Tibial nerve (tissue), 4 donors: ENCODE measurements around the gene CNTF. TPM values are rescaled to one million over a fixed set of nuclear protein-coding genes. Genes with fewer than 3 reads are reported as not detected.
"Not testable (repeated sequence)": the region's sequence is repeated elsewhere in the genome, so short reads cannot be mapped to it uniquely, and the experiment has no call there.

ENCODE experiments used
- DNase-seq, 2 donors: peaks; one replicate each; pipeline ENCODE4 v3.0.0-alpha.2; 2019; ENCODE audit warnings: low spot score in 2 of 2
- H3K27ac ChIP-seq, 4 donors: fragments of 200-600 bp; sonication (generic) in 3 of 4; one replicate each; pipeline ENCODE4 v1.5.1; 2017 to 2019; ENCODE audit warnings: mild to moderate bottlenecking in 1 of 4
- H3K27me3 ChIP-seq, 2 donors: fragments of 200-600 bp; sonication (generic) in 1 of 2; one replicate each; pipeline versions ENCODE4 v1.5.1 to v1.6.0; 2017 to 2019
- H3K36me3 ChIP-seq, 3 donors: fragments of 200-600 bp; sonication (generic); one replicate each; pipeline ENCODE4 v1.5.1; 2018 to 2019
- H3K4me1 ChIP-seq, 4 donors: fragments of 200-600 bp; sonication (generic) in 3 of 4; one replicate each; pipeline ENCODE4 v1.5.1; 2017 to 2019
- H3K4me3 ChIP-seq, 4 donors: fragments of 200-600 bp; sonication (generic) in 3 of 4; one replicate each; pipeline ENCODE4 v1.5.1; 2017 to 2019; ENCODE audit warnings: mild to moderate bottlenecking in 1 of 4, moderate library complexity in 1 of 4
- H3K9me3 ChIP-seq, 4 donors: fragments of 200-600 bp; sonication (generic) in 3 of 4; one replicate each; pipeline ENCODE4 v1.5.1; 2017 to 2019
- EP300 ChIP-seq, 2 donors: sonication (generic); formaldehyde crosslinking; IDR thresholded peaks; one replicate each; pipeline ENCODE4 v1.6.1; 2017; ENCODE audit warnings: antibody characterized with exemption in 2 of 2, mild to moderate bottlenecking in 1 of 2
- POLR2A ChIP-seq, 2 donors: fragments of 450-650 bp; IDR thresholded peaks; one replicate each; pipeline ENCODE4 v1.6.1; 2017; ENCODE audit warnings: antibody characterized with exemption in 2 of 2, mild to moderate bottlenecking in 2 of 2, moderate library complexity in 2 of 2
- WGBS, 2 donors: methylation state at CpG; one replicate each; pipeline ENCODE4 v1.1.5; 2018; 5-methylcytosine and 5-hydroxymethylcytosine counted together
- total RNA-seq, 4 donors: library from RNA; depleted of rRNA; stranded (reverse); fragments of >200 nt; gene quantifications; one replicate each; pipeline ENCODE4 v1.1.0, GENCODE V29; 2016
- TF ChIP-seq, protein P1 (sequence below), 5 experiments: fragments of 200-600 bp in 3 of 5; fragments of 450-650 bp in 2 of 5; sonication (generic) in 3 of 5; IDR thresholded peaks; one replicate each; pipeline ENCODE4 v1.5.1; 2016 to 2019; ENCODE audit warnings: antibody characterized with exemption in 5 of 5, mild to moderate bottlenecking in 3 of 5, moderate library complexity in 2 of 5

The CNTF gene, protein sequence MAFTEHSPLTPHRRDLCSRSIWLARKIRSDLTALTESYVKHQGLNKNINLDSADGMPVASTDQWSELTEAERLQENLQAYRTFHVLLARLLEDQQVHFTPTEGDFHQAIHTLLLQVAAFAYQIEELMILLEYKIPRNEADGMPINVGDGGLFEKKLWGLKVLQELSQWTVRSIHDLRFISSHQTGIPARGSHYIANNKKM
- 100 to 1,000 TPM in 3 of 4 donors, 10 to 100 TPM in 1; 53.7 to 342 (median 305) TPM for total RNA-seq

DNA sequence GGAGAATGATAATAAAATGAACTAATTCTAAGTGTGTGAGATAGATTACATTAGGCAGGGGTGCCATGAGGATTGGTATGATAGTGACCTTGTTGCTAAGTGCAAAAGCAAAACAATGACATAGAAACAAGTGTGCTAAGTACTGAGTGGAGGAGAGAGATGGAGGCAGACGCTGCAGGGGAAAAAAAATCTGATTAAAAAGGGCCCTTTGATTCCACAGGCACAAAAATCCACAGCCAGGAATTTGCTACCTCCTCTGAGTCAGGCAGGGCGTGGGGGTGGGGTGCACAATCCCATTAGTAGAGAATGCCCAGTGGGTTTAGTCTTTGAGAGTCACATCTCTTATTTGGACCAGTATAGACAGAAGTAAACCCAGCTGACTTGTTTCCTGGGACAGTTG is at the start of gene CNTF:
Gene CNTF (plus strand): TSS at position 322 of the 400 bp plus-strand sequence. CDS start 88 bp downstream, outside the sequence.
- peak within 1 kb of the TSS in 2 of 4 donors; percentile 46 to 50 for H3K27ac ChIP-seq

DNA sequence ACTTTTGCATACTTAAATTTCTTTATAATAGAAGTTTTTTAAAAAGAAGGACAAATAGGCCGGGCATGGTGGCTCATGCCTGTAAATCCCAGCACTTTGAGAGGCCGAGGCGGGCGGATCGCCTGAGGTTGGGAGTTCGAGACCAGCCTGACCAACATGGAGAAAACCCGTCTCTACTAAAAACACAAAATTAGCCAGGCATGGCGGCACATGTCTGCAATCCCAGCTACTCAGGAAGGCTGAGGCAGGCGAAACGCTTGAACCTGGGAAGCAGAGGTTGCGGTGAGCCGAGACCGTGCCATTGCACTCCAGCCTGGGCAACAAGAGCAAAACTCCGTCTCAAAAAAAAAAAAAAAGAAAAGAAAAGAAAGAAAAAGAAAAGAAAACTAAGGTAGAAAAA is 49.6 kb upstream of the CNTF start:
- WGBS, 2 donors = 90 to 91% methylated on average over 14 of the region's 14 CpGs
- DNase-seq, H3K27me3 ChIP-seq, H3K9me3 ChIP-seq, H3K4me3 ChIP-seq: not testable (repeated sequence)
- H3K27ac ChIP-seq = peak overlapping the region in 3 of 4 donors; percentile 99 to 100 (median 100)
- peaks cover 0 to 22% (median 0%) of the 10 kb centered on the region in 3 donors for H3K36me3 ChIP-seq
- peaks cover 0 to 60% (median 34%) of the 10 kb centered on the region in 4 donors for H3K4me1 ChIP-seq

More for the DNA sequence above, at the start of gene CNTF:
- no peak for DNase-seq
- H3K36me3 ChIP-seq = peaks cover under 1 to 68% (median 3%) of the 10 kb centered on the region in 3 donors
- H3K4me3 ChIP-seq = peak within 1 kb of the TSS in 3 of 4 donors; percentile 5 to 37 (median 7)
- 34 to 37% methylated on average over 2 of the region's 2 CpGs for WGBS, 2 donors
- no peaks in the 10 kb centered on the region for H3K9me3 ChIP-seq
- H3K27me3 ChIP-seq = no peaks in the 10 kb centered on the region
- peaks cover 0 to 36% (median 3%) of the 10 kb centered on the region in 4 donors for H3K4me1 ChIP-seq
- TF ChIP-seq POLR2A (IDR thresholded peaks at IDR 0.05) = no peak
- TF ChIP-seq EP300 (IDR thresholded peaks at IDR 0.05) = no peak
- TF ChIP-seq, protein P1, sequence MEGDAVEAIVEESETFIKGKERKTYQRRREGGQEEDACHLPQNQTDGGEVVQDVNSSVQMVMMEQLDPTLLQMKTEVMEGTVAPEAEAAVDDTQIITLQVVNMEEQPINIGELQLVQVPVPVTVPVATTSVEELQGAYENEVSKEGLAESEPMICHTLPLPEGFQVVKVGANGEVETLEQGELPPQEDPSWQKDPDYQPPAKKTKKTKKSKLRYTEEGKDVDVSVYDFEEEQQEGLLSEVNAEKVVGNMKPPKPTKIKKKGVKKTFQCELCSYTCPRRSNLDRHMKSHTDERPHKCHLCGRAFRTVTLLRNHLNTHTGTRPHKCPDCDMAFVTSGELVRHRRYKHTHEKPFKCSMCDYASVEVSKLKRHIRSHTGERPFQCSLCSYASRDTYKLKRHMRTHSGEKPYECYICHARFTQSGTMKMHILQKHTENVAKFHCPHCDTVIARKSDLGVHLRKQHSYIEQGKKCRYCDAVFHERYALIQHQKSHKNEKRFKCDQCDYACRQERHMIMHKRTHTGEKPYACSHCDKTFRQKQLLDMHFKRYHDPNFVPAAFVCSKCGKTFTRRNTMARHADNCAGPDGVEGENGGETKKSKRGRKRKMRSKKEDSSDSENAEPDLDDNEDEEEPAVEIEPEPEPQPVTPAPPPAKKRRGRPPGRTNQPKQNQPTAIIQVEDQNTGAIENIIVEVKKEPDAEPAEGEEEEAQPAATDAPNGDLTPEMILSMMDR (IDR thresholded peaks at IDR 0.05) = no peak

DNA sequence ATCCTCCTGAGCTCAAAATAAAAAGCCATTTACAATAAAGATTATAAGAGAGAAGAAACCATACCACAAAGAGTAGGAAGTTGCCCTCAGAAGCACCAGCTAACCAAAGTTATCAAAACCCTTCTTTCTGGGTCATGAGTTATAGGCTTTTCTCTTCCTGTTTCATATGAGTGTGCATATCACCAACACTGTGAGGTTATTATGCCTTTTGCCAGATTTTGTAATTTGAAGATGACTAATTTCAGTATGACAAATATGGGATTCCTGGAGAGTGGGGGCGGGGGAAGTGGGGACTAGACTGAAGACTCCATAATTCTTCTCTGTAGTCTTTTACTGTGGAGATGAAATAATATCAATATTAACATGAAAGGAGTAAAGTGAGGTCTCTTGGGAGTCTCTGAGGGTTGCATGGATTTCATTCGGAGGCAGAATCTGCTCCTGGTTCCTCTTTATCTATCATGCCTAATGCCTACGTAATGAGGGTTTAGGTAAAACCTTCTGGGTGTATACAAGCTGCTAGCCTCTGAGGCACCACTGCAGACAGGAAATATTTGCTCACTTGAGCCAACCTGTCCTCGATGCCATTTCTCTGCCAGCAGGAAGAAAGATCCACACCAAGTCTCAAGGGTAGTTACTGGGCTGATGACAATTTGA is 48.9 kb upstream of the CNTF start:
- Histone ChIP-seq H3K9me3 (no peaks in the 10 kb centered on the region), H3K4me3 (no peak overlapping the region), H3K27me3 (no peaks in the 10 kb centered on the region), H3K4me1 (peaks cover 0 to 60% (median 34%) of the 10 kb centered on the region in 4 donors), H3K27ac (peak overlapping the region in 3 of 4 donors; percentile 99 to 100 (median 100)), H3K36me3 (peaks cover 0 to 17% (median 0%) of the 10 kb centered on the region in 3 donors)
- DNase-seq = peak; percentile 41 to 75
- whole genome bisulfite sequencing, 2 donors = 57 to 60% methylated on average over 4 of the region's 4 CpGs
- TF ChIP-seq EP300 (IDR thresholded peaks at IDR 0.05) (peak in 1 of 2 donors; percentile 64), POLR2A (IDR thresholded peaks at IDR 0.05) (no peak)
- TF ChIP-seq, protein P1 (IDR thresholded peaks at IDR 0.05) = no peak

DNA sequence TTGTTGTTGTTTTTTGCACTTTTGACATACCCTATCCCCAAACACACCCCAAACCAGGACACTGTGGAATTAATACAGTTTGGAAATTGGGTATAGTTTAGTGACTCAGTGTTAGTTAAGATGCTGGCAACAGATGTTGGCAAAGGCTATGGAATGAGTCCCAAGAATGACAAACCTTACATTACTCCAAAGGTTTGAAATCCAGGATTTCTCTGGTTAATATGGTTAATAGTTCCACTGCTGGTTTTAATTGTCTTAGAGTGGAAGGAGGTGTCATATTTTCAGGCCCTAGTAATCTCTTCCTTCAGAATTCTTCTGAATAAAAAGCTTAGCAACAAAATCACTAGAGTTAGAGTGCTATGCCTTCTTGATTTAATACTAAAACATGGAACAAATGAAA is 47.6 kb upstream of the CNTF start:
- H3K4me1 ChIP-seq = peaks cover 0 to 60% (median 34%) of the 10 kb centered on the region in 4 donors
- peak overlapping the region in 3 of 4 donors; percentile 99 to 100 (median 100) for H3K27ac ChIP-seq
- H3K9me3 ChIP-seq = no peaks in the 10 kb centered on the region
- peak overlapping the region in 3 of 4 donors; percentile 3 to 27 (median 24) for H3K4me3 ChIP-seq
- DNase-seq = no peak
- peaks cover 0 to 4% (median 0%) of the 10 kb centered on the region in 3 donors for H3K36me3 ChIP-seq
- TF ChIP-seq, protein P1 (IDR thresholded peaks at IDR 0.05) = no peak
- no peak for TF ChIP-seq EP300 (IDR thresholded peaks at IDR 0.05)
- TF ChIP-seq POLR2A (IDR thresholded peaks at IDR 0.05) = no peak
- no peaks in the 10 kb centered on the region for H3K27me3 ChIP-seq

DNA sequence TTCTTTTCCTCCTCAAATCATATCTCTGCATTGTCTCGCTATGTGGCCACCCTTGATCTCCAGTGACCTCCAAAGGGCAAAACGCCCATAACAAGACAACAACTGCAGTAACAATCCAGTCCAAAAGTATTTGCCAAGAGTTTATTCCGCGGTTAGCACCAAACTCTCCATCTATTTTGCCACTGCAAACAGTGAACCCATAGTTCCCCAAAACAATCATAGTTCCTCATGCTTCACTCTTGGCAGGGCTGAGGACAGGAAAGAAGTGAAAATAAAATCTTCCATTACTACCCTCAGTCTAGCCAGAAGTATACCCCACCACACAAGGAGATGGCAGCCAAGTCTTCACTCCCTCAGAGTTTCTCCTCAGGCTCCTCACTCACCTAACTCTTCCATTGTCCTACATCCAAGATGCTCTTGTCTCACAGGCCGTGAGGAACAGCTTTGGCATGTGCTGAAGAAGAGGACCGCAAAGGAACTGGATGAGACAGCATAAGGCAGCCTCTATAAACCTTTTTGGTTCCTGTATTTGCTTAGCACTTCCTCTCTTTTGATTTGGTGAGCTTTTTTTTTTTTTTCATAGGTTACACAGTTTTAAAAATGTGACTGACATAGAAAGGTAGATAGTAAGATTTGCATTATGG is 47.0 kb upstream of the CNTF start, which contains the start of gene LPXN:
Gene LPXN (minus strand): TSS at position 480 of the 644 bp plus-strand sequence. CDS start 84 bp downstream, at position 396.
- peak within 1 kb of the TSS in 3 of 4 donors; percentile 3 to 27 (median 24) for H3K4me3 ChIP-seq
- peak in 1 of 2 donors; percentile 54 for TF ChIP-seq EP300 (IDR thresholded peaks at IDR 0.05)
- TF ChIP-seq, protein P1 (IDR thresholded peaks at IDR 0.05) = no peak
- H3K9me3 ChIP-seq = no peaks in the 10 kb centered on the region
- H3K27ac ChIP-seq = peak within 1 kb of the TSS; percentile 99 to 100 (median 100)
- DNase-seq = peak in 1 of 2 donors; percentile 14
- peaks cover 0 to 64% (median 38%) of the 10 kb centered on the region in 4 donors for H3K4me1 ChIP-seq
- no peaks in the 10 kb centered on the region for H3K36me3 ChIP-seq
- WGBS, 2 donors = 30 to 32% methylated on average over 6 of the region's 6 CpGs
- no peaks in the 10 kb centered on the region for H3K27me3 ChIP-seq
